ENCODE data around the gene NDC1.

NDC1 gene

DNA sequence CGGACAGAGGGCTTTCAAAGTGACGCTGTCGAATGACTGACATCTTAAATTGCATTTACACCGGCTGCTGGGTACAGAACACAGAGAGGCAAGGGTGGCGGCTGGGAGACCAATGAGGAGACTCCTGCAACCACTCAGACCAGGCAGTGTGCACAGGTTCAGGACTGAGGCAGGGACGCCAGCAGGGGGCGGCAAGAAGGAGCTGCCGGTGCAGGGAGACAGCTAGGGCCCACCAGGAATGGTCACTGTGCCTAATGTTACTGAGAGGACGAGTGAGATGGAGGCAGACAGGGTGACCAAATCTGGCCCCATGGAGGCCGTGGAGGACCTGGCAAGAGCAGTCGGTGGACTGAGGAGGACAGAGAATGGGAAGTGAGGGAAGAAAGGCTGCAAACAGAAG lies 122.6 kb downstream of the NDC1 start:
- H3K4me3 ChIP-seq (ENCODE audit: low read depth, low read length): no peak overlapping the region
- no peak overlapping the region for H3K9ac ChIP-seq (ENCODE audit: low read depth, low read length)
- H3K36me3 ChIP-seq (ENCODE audit: control insufficient read depth, insufficient read depth, low read length): no peaks in the 10 kb centered on the region
- no peaks in the 10 kb centered on the region for H3K4me1 ChIP-seq (ENCODE audit: control insufficient read depth, insufficient read depth, low read length)
- no peaks in the 10 kb centered on the region for H3K27me3 ChIP-seq (ENCODE audit: control insufficient read depth, insufficient read depth, low read length)
- no peaks in the 10 kb centered on the region for H3K9me3 ChIP-seq (ENCODE audit: control insufficient read depth, insufficient read depth, low read length)

Measured in iPS-15b (cell line).